ENCODE data around the gene PHKB.

The PHKB gene

GRCh38 chr16:47565454-47565853 lies 104.3 kb downstream of the PHKB start:
- no peak overlapping the region for H3K4me3 ChIP-seq
- no peak overlapping the region for H3K27ac ChIP-seq
- no peak for TF ChIP-seq CTCF (IDR thresholded peaks at IDR 0.05)
- DNase-seq (ENCODE audit: low spot score): no peak

GRCh38 chr16:47567321-47567720 lies 106.2 kb downstream of the PHKB start:
- no peak for DNase-seq (ENCODE audit: low spot score)
- no peak for TF ChIP-seq CTCF (IDR thresholded peaks at IDR 0.05)
- H3K4me3 ChIP-seq: no peak overlapping the region
- H3K27ac ChIP-seq: no peak overlapping the region

GRCh38 chr16:47568351-47568750 lies 107.2 kb downstream of the PHKB start:
- no peak for DNase-seq (ENCODE audit: low spot score)
- TF ChIP-seq CTCF (IDR thresholded peaks at IDR 0.05): no peak
- H3K27ac ChIP-seq: no peak overlapping the region
- no peak overlapping the region for H3K4me3 ChIP-seq

- no peak for TF ChIP-seq CTCF (IDR thresholded peaks at IDR 0.05)
- H3K27ac ChIP-seq: no peak overlapping the region
- H3K4me3 ChIP-seq: no peak overlapping the region
- DNase-seq (ENCODE audit: low spot score): no peak
Measured at GRCh38 chr16:47571049-47571448, 109.9 kb downstream of the PHKB start.

- no peak for TF ChIP-seq CTCF (IDR thresholded peaks at IDR 0.05)
- no peak overlapping the region for H3K4me3 ChIP-seq
- no peak for DNase-seq (ENCODE audit: low spot score)
- no peak overlapping the region for H3K27ac ChIP-seq
Measured at GRCh38 chr16:47571711-47572110, 110.6 kb downstream of the PHKB start.

- no peak for TF ChIP-seq CTCF (IDR thresholded peaks at IDR 0.05)
- no peak for DNase-seq (ENCODE audit: low spot score)
- no peak overlapping the region for H3K4me3 ChIP-seq
- no peak overlapping the region for H3K27ac ChIP-seq
Measured at GRCh38 chr16:47574091-47575054, 113.2 kb downstream of the PHKB start.

GRCh38 chr16:47577029-47577428 lies 115.9 kb downstream of the PHKB start:
- no peak for DNase-seq (ENCODE audit: low spot score)
- TF ChIP-seq CTCF (IDR thresholded peaks at IDR 0.05): no peak
- H3K4me3 ChIP-seq: no peak overlapping the region
- no peak overlapping the region for H3K27ac ChIP-seq

All from coronary artery (tissue), 2 donors.